Ectodermal cell (in vitro differentiated cells): ENCODE data around the gene FNDC3A.

Experiments
- H3K27ac ChIP-seq: 2 replicates; pipeline ENCODE4 v1.7.0; 2013; ENCODE audit warnings: mild to moderate bottlenecking, low read depth, low read length; ENCODE audit not compliant: insufficient read depth, poor library complexity, severe bottlenecking
- H3K27me3 ChIP-seq: 2 replicates; pipeline ENCODE4 v1.7.0; 2013; ENCODE audit warnings: mild to moderate bottlenecking, low read length; ENCODE audit not compliant: insufficient read depth, control insufficient read depth, poor library complexity, severe bottlenecking
- H3K36me3 ChIP-seq: one replicate; pipeline ENCODE4 v1.7.0; 2013; ENCODE audit warnings: low read length; ENCODE audit not compliant: control insufficient read depth, insufficient read depth
- H3K4me1 ChIP-seq: one replicate; pipeline ENCODE4 v1.7.0; 2013; ENCODE audit warnings: low read length; ENCODE audit not compliant: control insufficient read depth, insufficient read depth
- H3K4me3 ChIP-seq: 2 replicates; pipeline ENCODE4 v1.7.0; 2013; ENCODE audit warnings: low read depth, low read length, control low read depth; ENCODE audit not compliant: insufficient read depth
- H3K9me3 ChIP-seq: 2 replicates; pipeline ENCODE4 v1.7.0; 2013; ENCODE audit warnings: mild to moderate bottlenecking, low read length, moderate library complexity; ENCODE audit not compliant: control insufficient read depth
- WGBS, 2 experiments: methylation state at CpG; one replicate each; pipeline ENCODE4 v1.1.7; 2013; ENCODE audit warnings: missing lambda C conversion rate in 2 of 2; 5-methylcytosine and 5-hydroxymethylcytosine counted together

Gene FNDC3A

DNA sequence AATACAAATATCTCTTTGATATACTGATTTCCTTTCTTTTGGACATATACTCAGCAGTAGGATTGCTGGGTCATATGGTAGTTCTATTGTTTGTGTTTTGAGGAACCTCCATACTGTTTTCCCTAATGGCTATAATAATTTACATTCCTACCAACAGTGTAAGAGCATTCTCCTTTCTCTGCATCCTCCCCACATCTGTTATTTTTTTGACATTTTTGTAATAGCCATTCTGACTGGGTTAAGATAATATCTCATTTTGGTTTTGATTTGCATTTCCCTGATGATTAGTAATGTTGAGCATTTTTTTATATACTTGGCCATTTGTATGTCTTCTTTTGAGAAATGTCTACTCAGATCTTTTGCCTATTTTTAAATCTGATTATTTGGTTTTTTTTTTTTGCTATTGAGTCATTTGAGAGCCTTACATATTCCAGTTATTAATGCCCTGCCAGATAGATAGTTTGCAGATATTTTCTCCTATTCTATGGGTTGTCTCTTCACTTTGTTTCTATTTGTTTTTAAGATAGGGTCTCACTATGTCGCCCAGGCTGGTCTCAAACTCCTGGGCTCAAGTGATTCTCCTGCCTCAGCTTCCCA is 95.7 kb downstream of the FNDC3A start:
- WGBS, 2 experiments = 77 to 97% methylated on average over 1 of the region's 1 CpG
- H3K9me3 ChIP-seq = no peaks in the 10 kb centered on the region
- H3K4me3 ChIP-seq = no peak overlapping the region
- no peaks in the 10 kb centered on the region for H3K4me1 ChIP-seq
- H3K27ac ChIP-seq = no peak overlapping the region
- H3K36me3 ChIP-seq = no peaks in the 10 kb centered on the region
- H3K27me3 ChIP-seq = no peaks in the 10 kb centered on the region

DNA sequence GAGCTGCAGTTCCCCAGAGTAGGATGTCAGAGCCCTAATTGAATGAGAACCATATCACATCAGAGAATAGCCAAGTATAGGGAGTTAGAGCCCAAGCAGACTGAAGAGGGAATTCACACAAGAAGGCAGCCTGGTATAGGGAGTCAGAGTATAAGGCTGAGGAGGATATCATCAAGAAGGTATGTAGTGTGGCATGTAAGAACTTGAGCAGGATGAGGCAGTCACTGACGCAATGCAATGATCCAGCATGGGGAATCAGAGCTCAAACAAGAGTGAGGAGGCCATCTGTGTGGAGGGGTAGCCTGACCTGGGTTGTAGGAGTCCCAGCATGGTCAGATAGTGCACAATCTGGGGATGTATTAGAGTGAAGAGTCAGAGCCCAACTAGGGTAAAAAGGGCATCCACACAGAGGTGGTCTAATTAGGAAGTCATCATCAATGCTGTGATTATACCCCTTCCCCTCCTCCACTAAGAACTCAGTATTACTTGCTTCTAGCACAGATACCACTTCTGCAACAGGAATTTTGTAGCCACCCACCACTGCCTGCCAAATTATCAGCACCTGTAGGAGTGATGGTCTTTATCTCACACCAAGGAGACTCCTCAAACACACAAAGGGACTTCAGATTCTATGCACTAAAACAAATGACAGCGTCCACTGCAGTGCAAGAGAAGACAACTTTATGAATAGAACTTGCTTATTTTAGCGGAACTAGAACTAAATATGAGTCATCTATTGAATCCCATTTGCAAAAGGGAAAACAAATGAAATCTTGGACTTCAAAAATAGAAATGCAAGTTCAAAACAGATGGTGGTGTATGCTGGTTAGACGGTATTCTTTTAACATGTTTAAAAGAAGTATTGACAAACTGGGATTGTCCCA is 107.2 kb downstream of the FNDC3A start:
- H3K4me3 ChIP-seq = no peak overlapping the region
- no peaks in the 10 kb centered on the region for H3K9me3 ChIP-seq
- no peaks in the 10 kb centered on the region for H3K27me3 ChIP-seq
- H3K36me3 ChIP-seq = no peaks in the 10 kb centered on the region
- no peaks in the 10 kb centered on the region for H3K4me1 ChIP-seq
- H3K27ac ChIP-seq = no peak overlapping the region
- WGBS, 2 experiments = 91 to 95% methylated on average over 4 of the region's 4 CpGs

DNA sequence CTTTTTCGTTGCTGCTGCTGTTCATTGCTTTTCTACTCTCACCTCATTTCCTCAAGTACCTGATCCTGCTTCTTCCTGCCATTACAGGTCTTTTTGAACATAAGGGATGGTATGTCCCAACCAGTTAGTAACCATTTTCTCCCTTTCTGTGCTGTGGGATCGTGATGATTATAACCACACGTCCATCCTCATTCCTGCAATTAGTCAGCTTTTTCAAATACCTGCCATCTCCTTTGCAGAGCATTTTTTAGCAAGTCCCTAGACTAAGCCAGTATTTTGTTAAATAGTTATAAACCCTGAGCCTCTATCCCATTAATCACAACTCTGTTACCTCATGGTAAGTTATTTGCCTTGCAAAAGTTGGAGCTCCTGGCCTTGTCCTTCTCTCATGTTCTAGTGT is 109.2 kb downstream of the FNDC3A start:
- Histone ChIP-seq H3K4me1 (no peaks in the 10 kb centered on the region), H3K9me3 (no peaks in the 10 kb centered on the region), H3K4me3 (no peak overlapping the region), H3K27ac (no peak overlapping the region), H3K36me3 (no peaks in the 10 kb centered on the region), H3K27me3 (no peaks in the 10 kb centered on the region)
- WGBS, 2 experiments = 91 to 93% methylated on average over 3 of the region's 3 CpGs

DNA sequence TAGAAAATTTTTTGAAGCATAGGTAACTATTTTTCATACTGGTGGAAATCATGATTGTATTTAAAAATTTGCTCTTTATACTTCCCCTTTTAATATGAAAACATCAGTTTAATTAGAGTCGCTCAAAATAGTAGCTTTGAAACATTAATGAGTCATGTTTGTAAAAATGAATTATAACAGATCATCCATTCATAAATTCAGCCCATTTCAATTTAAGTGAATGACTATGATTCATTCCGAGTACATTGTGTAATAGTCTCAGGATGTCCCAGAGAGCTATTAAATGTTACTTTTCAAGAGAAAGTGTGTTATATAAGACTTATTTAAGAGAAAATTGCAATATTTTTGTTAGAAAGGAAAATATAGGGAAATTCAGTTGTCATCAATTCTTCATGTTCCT is 111.0 kb downstream of the FNDC3A start:
- Histone ChIP-seq H3K4me1 (no peaks in the 10 kb centered on the region), H3K27me3 (no peaks in the 10 kb centered on the region), H3K27ac (no peak overlapping the region), H3K4me3 (no peak overlapping the region), H3K36me3 (no peaks in the 10 kb centered on the region), H3K9me3 (no peaks in the 10 kb centered on the region)
- 80 to 100% methylated on average over 1 of the region's 2 CpGs for WGBS, 2 experiments

DNA sequence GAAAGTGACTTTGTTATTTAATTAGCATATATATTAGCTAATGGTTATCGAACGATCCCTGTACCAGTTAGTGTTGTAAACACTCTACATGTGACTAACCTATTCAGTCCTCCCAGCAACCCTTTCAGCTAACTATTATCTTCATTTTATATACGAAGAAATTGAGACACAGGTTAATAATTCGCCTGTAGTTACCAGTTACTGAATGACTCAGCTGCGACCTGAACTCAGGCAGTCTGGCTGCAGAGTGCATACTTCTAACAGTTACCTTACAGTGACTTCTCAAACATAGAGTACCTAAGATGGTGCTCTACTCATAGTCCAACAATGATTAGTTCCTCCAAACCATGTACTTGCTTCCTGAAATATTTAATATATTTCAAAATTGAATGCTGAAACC is 117.7 kb downstream of the FNDC3A start:
- Histone ChIP-seq H3K27ac (no peak overlapping the region), H3K36me3 (no peaks in the 10 kb centered on the region), H3K9me3 (no peaks in the 10 kb centered on the region), H3K4me1 (no peaks in the 10 kb centered on the region), H3K27me3 (no peaks in the 10 kb centered on the region), H3K4me3 (no peak overlapping the region)
- 95% methylated on average over 4 to 5 of the region's 5 CpGs for WGBS, 2 experiments

DNA sequence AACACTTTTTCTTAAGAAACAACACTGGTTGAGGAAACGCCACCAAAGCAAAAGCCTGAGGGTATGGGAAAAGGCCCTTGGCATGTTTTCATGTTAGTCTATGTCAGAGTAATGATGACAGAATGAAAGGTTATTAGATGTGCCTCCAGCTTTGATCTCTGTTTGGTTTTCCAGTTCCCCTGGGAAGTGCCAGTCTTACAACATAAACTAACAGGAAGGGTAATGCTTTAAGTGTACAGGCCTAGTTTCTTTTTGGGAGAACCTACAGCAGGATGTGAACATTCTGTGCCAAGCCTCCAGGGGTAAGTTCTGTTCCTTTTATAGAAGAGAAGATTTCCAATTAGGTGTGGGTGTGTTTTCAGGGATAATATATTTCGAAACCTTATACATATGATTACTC is 121.7 kb downstream of the FNDC3A start:
- 94 to 100% methylated on average over 1 of the region's 2 CpGs for WGBS, 2 experiments
- Histone ChIP-seq H3K4me3 (no peak overlapping the region), H3K27ac (no peak overlapping the region)

DNA sequence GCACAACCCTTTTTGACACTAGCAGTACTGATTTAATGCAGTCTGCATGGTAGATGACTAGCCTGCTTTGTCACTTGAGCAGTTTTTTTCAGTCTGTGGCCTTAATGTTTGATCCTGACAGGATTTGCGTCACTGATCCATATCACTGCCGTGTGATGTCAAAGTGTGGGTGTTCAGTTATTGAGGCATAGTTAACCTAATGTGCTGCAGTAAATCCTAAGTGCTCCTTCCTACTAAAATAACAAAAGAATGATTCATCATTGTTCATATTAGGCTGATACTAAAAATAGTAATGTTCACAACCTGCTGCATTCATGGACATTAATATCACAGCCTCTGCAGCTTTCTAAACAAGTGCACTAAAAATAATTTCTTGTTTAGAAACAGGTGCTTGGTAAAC is 122.5 kb downstream of the FNDC3A start:
- H3K36me3 ChIP-seq = no peaks in the 10 kb centered on the region
- no peaks in the 10 kb centered on the region for H3K4me1 ChIP-seq
- no peaks in the 10 kb centered on the region for H3K9me3 ChIP-seq
- no peak overlapping the region for H3K4me3 ChIP-seq
- no peaks in the 10 kb centered on the region for H3K27me3 ChIP-seq
- no peak overlapping the region for H3K27ac ChIP-seq
- WGBS, 2 experiments = 100% methylated on average over 2 of the region's 2 CpGs

More for the DNA sequence above, 121.7 kb downstream of the FNDC3A start:
- Histone ChIP-seq H3K27me3 (no peaks in the 10 kb centered on the region), H3K9me3 (no peaks in the 10 kb centered on the region), H3K4me1 (no peaks in the 10 kb centered on the region), H3K36me3 (no peaks in the 10 kb centered on the region)

DNA sequence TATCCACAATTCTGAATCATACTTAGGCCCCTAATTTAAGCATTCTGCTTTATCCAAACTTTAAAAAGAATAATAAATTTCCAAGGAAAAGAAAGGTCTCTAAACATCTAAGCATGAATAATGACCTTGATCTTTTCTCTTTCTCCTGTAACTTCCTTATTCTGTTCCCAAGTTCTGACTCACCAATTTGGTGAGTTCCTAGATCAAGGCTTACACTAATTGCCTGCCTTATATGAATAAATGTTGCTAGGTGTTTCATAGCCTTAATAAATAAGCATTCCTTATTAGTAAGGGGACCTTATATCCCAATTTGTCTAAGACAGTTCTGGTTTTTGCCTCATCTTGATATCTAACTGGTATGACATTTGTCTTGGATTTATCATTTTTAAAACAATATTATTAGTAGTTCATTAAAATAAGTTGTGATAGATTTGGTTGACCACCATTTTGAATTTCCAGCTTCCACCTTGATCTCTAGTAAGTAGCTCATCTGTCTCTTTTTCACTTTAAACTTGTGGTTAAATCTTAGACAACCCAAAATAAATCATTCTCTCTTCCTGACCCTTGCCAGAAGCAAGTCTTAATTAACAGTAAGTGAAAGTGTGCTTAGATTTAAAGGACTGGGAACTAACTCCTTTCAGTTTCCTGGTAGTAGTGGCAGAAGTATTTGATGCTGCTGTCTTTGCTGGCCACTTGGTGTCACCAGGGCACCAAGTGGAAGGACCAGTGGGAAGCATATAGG is 123.2 kb downstream of the FNDC3A start:
- no peaks in the 10 kb centered on the region for H3K36me3 ChIP-seq
- H3K9me3 ChIP-seq = no peaks in the 10 kb centered on the region
- H3K4me3 ChIP-seq = no peak overlapping the region
- no peaks in the 10 kb centered on the region for H3K27me3 ChIP-seq
- H3K4me1 ChIP-seq = no peaks in the 10 kb centered on the region
- H3K27ac ChIP-seq = no peak overlapping the region

DNA sequence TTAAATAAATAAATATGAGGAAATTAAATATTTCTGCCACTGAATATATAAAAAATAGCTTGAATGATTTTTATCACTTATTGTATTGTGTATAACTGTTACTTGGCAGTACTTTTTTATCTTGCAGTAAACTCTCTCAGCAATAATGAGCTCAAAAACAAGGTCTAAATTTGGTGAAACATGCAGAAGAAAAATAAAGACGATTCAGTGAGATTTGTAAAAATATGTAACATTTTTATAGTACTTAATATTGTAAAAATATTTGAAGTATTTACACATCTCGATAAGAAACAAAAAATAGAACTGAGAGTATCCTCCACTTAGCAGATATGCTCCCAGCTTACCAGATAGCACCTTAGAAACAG is 123.8 kb downstream of the FNDC3A start:
- WGBS, 2 experiments = no CpG with 5 or more reads among the region's 2 CpGs
- Histone ChIP-seq H3K9me3 (no peaks in the 10 kb centered on the region), H3K27ac (no peak overlapping the region), H3K27me3 (no peaks in the 10 kb centered on the region), H3K4me1 (no peaks in the 10 kb centered on the region), H3K4me3 (no peak overlapping the region), H3K36me3 (no peaks in the 10 kb centered on the region)
